NCI-H510A treated with DMSO at 0.1 percent for 48 hours (cell line): Measurements from ENCODE around the gene LUC7L.
"Not testable (repeated sequence)": the region's sequence is repeated elsewhere in the genome, so short reads cannot be mapped to it uniquely, and the experiment has no call there.

Experiments used
- DNase-seq: peaks from one replicate; lab custom pipeline; 2025; lab: John Stamatoyannopoulos, UW

The LUC7L gene

DNA sequence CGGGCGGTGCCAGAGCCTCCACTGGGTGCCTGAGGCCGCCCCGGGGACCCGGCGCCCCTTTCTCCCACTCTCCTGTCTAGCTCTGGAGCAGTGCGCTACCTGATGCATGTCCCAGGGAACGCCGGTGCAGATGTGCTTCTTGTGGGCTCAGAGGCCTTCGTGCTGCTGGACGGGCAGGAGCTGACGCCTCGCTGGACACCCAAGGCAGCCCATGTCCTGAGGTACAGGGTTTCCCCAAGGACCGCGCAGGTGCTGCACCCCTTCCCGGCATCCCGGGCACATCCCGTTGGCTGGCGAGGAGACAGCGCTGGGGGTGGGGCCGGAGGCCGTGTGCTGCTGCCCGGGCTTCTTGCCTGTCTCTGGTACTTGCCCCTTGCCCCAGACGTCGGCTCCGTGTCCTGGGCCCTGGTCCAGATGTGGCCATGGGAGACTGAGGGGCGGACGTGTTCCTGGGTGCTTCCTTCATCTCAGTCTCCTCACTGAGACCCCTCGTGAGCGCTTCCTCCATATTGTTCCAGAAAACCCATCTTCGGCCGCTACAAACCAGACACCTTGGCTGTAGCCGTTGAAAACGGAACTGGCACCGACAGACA lies 34.0 kb upstream of the LUC7L start:
- no peak for DNase-seq

- no peak for DNase-seq
Measured at GRCh38 chr16:262121-262745, 33.0 kb upstream of the LUC7L start.

GRCh38 chr16:261031-261691 lies 31.9 kb upstream of the LUC7L start:
- no peak for DNase-seq

DNA sequence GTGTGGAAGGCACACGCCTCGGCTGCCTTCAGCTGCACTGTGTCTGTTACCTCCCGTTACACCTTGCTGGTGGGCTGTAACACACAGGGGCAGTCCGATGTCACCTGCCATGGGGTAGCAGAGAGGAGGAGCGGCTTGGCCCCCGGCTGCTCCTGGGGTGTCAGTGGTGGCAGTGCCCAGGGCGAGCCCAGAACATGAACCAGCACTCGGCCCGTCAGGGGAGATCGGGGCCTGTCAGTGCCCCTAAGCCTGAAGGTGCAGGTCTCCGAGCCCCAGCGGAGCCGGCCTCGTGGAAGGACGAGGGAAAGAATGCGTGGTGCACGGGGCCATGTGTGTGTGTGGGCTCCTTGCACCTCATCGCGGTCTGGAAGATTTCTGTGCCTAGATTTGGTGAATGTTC lies 31.1 kb upstream of the LUC7L start:
- DNase-seq: no peak

GRCh38 chr16:259814-260253 lies 30.6 kb upstream of the LUC7L start:
- DNase-seq: no peak

- DNase-seq: no peak
Measured at GRCh38 chr16:259226-259625, 30.0 kb upstream of the LUC7L start.

- DNase-seq: not testable (repeated sequence)
Measured at GRCh38 chr16:258091-258490, 28.8 kb upstream of the LUC7L start.

DNA sequence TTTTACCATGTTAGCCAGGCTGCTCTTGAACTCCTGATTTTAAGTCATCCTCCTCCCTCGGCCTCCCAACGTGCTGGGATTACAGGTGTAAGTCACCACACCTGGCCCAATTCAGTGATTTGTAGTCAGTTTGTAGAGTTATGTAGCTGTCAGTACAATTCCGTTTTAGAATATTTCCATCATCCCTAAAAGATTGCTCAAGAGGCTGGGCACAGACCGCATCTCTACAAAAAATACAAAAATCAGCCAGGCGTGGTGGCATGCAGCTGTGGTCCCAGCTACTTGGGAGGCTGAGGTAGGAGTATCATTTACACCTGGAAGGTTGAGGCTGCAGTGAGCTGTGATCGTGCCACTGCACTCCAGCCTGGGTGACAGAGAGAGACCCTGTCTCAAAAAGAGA lies 25.9 kb upstream of the LUC7L start:
- no peak for DNase-seq

GRCh38 chr16:254461-254860 lies 25.2 kb upstream of the LUC7L start:
- DNase-seq: no peak

DNA sequence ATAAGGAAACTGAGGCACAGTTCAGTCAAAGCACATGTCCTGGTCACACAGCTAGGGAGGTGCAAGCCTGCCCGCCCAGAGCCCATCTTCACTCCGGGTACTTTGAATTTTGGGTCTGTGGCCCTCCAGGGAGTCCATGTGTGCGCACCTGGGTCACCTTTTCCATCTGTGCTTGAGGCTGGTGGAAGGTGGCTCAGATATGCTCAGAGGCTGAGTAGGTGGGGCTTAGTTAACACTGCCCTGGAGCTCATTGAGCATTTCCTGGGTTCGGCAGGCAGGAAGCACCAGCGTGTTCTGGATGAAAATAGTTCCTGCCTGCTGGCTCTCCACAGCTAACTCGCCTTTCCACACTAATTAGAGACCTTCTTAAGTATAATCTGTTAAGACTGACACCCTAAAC lies 24.6 kb upstream of the LUC7L start:
- no peak for DNase-seq

GRCh38 chr16:252366-253337 lies 23.4 kb upstream of the LUC7L start:
- DNase-seq: no peak

- no peak for DNase-seq
Measured at GRCh38 chr16:249431-249830, 20.2 kb upstream of the LUC7L start.

- no peak for DNase-seq
Measured at GRCh38 chr16:247027-247426, 17.8 kb upstream of the LUC7L start.

DNA sequence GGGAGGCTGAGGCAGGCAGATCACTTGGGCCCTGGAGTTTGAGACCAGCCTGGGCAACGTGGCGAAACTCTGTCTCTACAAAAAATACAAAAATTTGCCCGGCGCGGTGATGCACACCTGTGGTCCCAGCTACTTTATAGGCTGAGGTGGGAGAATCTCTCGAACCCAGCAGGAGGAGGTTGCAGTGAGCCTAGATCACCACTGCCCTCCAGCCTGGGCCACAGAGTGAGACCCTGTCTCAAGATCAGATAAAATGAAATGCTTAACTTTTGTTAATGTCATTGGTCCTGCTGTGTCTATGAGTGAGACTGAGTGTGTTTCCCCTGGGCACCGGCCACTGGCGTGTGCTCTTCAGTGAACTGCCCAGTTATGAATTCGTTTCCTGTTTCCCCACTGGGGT lies 15.9 kb upstream of the LUC7L start:
- no peak for DNase-seq

GRCh38 chr16:243348-243747 lies 14.1 kb upstream of the LUC7L start:
- DNase-seq: no peak

DNA sequence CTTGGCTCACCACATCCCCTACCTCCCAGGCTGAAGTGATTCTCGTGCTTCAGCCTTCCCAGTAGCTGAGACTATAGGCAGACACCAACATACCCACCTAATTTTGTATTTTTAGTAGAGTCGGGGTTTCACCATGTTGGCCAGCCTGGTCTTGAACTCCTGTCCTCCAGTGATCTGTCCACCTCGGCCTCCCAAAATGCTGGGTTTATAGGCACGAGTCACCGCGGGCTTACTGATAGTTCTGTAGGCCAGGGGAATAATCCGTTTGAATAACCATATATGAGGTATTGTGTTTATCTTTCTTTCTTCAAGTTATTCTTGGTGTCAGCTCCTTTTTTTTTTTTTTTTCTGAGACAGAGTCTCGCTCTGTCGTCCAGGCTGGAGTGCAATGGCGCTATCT lies 13.0 kb upstream of the LUC7L start:
- DNase-seq: no peak

DNA sequence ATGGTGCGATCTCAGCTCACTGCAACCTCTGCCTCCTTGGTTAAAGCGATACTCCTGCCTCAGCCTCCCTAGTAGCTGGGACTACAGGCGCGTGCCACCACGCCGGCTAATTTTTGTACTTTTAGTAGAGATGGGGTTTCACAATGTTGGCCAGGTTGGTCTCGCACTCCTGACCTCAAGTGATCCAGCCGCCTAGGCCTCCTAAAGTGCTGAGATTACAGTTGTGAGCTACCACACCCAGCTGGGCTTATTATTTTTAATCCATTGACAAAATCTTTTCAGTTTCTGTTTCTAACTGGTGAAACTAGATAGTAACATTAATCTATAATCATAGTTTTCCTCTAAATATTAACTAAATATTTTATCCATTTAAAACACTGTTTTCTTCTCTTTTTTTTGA lies 11.3 kb upstream of the LUC7L start:
- DNase-seq: no peak

GRCh38 chr16:239948-240277 lies 10.7 kb upstream of the LUC7L start:
- DNase-seq: no peak

DNA sequence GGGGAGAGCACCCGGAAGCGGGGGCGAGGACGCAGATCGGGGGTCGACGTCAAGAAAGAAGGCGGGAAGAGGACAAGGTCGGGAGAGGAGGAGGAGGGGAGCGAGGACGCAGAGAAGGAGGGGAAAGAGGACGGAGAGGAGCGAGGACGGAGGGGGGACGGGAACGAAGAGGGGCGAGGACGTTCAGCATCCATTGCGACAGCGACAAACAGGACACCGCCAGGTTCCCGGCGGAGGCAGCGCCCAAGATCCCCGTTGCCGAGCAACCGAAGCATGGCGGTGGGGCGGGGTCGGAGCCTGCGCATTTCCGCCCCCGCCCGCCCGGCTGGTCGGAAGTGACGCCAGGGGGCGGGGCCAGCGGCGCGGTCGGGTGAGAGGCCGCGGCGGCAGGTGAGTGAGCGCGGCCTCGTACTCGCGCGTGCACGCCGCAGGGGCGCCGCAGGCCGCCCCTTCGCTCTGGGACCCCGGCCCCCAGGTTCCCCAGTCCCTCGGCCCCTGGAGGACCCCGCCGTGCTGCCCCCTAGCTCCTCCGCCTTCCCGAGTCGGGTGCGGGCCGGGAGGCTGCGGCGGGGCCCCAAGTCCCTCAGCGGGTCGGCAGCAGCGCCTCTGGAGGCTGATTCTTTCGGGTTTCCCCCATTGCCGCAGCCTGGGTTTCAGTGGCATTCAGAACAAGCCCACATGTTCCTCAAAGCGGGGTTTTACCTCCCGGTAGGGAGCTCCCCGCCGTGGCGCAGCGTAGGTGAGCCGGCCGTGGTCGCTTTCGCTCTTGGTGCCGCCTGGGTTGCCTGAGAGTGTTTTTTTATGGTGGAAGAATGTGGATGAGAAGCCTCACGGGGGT lies 5.4 kb upstream of the LUC7L start, which contains the start of gene FAM234A:
FAM234A (plus strand) TSS at position 354 of the 838 bp plus-strand sequence. CDS start 19,593 bp downstream, outside the sequence.
- DNase-seq: peak; percentile 78

- DNase-seq: no peak
Measured at GRCh38 chr16:230949-231348, 1.7 kb upstream of the LUC7L start.

DNA sequence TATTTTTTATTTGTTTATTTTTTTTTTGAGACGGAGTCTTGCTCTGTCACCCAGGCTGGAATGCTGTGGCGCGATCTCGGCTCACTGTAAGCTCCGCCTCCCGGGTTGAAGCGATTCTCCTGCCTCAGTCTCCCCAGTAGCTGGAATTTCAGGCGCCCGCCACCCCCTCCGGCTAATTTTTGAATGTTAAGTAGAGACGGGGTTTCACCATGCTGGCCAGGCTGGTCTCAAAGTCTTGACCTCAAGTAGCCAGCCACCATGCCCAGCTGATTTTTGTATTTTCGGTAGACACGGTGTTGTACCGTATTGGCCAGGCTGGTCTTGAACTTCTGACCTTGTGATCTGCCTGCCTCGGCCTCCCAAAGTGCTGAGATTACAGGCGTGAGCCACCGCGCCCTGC lies 1.1 kb upstream of the LUC7L start:
- DNase-seq: not testable (repeated sequence)
